ENCODE results near the gene GUCY1A2. TPM values are rescaled to one million over a fixed set of nuclear protein-coding genes. Genes with fewer than 3 reads are reported as not detected.
"Not testable (repeated sequence)": the region's sequence is repeated elsewhere in the genome, so short reads cannot be mapped to it uniquely, and the experiment has no call there.

Gene GUCY1A2
- total and polyA plus RNA-seq, 2 experiments from 2014 or later: 0.15 to 0.54 TPM

DNA sequence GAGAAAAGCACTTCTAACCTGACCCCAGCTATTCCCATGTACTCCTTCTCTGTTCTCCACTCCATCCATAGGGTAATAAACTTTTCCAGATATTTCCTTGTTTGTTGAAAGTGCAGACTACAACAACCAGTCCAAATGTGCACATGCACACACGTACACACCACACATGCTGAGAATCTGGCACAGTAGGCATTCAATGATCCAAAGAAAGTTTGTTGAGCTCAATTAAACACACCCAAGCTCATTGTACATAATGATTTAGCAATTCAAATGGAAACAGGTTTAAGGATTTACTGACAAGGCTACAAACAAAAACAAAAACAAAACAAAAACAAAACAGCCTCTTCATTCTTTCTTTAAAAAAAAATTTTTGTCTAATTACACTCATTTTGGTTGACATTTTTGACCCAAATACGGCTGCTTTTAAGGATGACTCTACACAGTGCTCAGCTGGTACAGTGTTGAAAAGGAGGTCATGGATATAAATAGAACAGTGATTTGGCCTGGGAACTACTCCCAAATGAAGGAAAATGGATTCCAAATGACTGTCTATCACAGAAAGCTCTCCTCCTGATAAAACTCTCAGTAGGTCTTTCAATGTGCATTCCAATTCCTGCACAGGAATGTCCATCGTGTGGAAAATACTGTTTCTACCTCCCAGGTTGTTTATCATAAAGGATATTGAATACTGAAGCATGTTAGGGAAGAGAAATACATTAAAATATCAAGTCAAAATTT, 232.2 kb downstream of the GUCY1A2 start:
- no peaks in the 10 kb centered on the region for H4K20me1 ChIP-seq (ENCODE audit: insufficient read depth)
- DNase-seq: peak; percentile 39
- H3K36me3 ChIP-seq (ENCODE audit: low read depth): no peaks in the 10 kb centered on the region
- 5% methylated on average over 3 of the region's 3 CpGs for WGBS, 2 experiments (ENCODE audit: low coverage in 1 of 2, low lambda C conversion rate in 2 of 2, missing lambda C conversion rate in 2 of 2)
- no peaks in the 10 kb centered on the region for H3K9me2 ChIP-seq (ENCODE audit: insufficient read depth)
- no peaks in the 10 kb centered on the region for H3F3A ChIP-seq (ENCODE audit: insufficient read depth)
- no peak overlapping the region for H3K27ac ChIP-seq
- H3K4me3 ChIP-seq: no peak overlapping the region
- in situ Hi-C loops (cut with MboI): no loop called here
- H2AFZ ChIP-seq: no peak overlapping the region
- H3K9ac ChIP-seq: no peak overlapping the region
- no peak for TF ChIP-seq EZH2 (IDR thresholded peaks at IDR 0.05; ENCODE audit: insufficient read depth, poor library complexity, severe bottlenecking)
- no peak for TF ChIP-seq EZH2phosphoT487 (IDR thresholded peaks at IDR 0.05; ENCODE audit: insufficient read depth, low read depth)
- no peaks in the 10 kb centered on the region for H3K79me2 ChIP-seq (ENCODE audit: insufficient read depth)
- no peaks in the 10 kb centered on the region for H3K9me3 ChIP-seq (ENCODE audit: low read depth)
- 0 out of 2 replicates have a peak, but pooled peaks cover under 1% of the 10 kb centered on the region for H3K27me3 ChIP-seq (replicated peaks; ENCODE audit: insufficient read depth)
- no peaks in the 10 kb centered on the region for H3K4me1 ChIP-seq (ENCODE audit: insufficient read depth)
- H3K4me2 ChIP-seq (ENCODE audit: unreplicated experiment): no peak overlapping the region

DNA sequence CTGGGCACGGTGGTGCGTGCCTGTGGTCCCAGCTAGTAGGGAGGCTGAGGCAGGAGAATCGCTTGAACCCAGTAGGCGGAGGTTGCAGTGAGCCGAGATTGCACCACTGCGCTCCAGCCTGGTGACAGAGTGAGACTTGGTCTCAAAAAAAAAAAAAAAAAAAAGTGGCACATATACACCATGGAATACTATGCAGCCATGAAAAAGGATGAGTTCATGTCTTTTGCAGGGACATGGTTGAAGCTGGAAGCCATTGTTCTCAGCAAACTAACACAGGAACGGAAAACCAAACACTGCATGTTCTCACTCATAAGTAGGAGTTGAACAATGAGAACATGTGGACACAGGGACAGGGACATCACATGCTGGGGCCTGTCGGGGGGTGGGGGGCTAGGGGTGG, 241.0 kb downstream of the GUCY1A2 start:
- 47 to 53% methylated on average over 8 of the region's 8 CpGs for WGBS, 2 experiments (ENCODE audit: low coverage in 1 of 2, low lambda C conversion rate in 2 of 2, missing lambda C conversion rate in 2 of 2)
- H3K9ac ChIP-seq; H4K20me1 ChIP-seq (ENCODE audit: insufficient read depth); H3K9me2 ChIP-seq (ENCODE audit: insufficient read depth); H3K9me3 ChIP-seq (ENCODE audit: low read depth); H3K36me3 ChIP-seq (ENCODE audit: low read depth); H3K27ac ChIP-seq; H3F3A ChIP-seq (ENCODE audit: insufficient read depth); H3K79me2 ChIP-seq (ENCODE audit: insufficient read depth); in situ Hi-C loops (cut with MboI); H3K27me3 ChIP-seq (replicated peaks; ENCODE audit: insufficient read depth); DNase-seq; H3K4me2 ChIP-seq (ENCODE audit: unreplicated experiment); H3K4me3 ChIP-seq; H3K4me1 ChIP-seq (ENCODE audit: insufficient read depth); H2AFZ ChIP-seq: not testable (repeated sequence)

DNA sequence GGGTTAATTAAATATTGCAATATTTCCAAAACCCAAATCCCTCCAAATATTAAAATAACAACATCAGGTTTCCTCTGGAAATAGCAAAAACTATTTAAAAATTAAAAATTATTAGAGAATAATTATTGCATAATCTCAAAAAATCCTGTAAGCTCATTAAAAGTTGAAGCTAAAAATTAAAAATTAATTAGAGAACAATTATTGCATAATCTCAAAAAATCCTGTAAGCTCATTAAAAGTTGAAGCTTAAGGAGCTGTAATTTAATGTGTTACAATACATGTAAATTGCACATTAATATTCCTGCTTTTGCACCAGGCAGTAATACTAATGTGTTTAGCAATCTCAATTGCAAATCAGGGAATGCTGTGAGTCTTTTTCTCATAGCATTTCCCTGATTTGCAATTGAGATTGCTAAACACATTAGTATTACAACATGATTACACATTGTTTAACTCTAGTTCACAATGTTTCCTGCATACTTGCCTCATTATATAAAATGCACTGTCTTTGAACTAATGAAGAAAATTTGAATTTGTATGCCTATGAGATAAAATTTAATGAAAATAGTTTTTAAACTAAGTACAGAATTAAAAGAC, 247.7 kb downstream of the GUCY1A2 start:
- Histone ChIP-seq H2AFZ (no peak overlapping the region), H3K27me3 (replicated peaks; ENCODE audit: insufficient read depth) (0 out of 2 replicates have a peak, but pooled peaks cover 5% of the 10 kb centered on the region), H3K4me1 (ENCODE audit: insufficient read depth) (no peaks in the 10 kb centered on the region), H3K9me3 (ENCODE audit: low read depth) (no peaks in the 10 kb centered on the region), H3F3A (ENCODE audit: insufficient read depth) (no peaks in the 10 kb centered on the region), H3K27ac (no peak overlapping the region), H3K4me2 (ENCODE audit: unreplicated experiment) (no peak overlapping the region), H3K4me3 (no peak overlapping the region), H3K9ac (no peak overlapping the region), H3K79me2 (ENCODE audit: insufficient read depth) (no peaks in the 10 kb centered on the region), H3K9me2 (ENCODE audit: insufficient read depth) (no peaks in the 10 kb centered on the region), H3K36me3 (ENCODE audit: low read depth) (no peaks in the 10 kb centered on the region), H4K20me1 (ENCODE audit: insufficient read depth) (no peaks in the 10 kb centered on the region)
- DNase-seq: peak; percentile 46
- TF ChIP-seq EZH2phosphoT487 (IDR thresholded peaks at IDR 0.05; ENCODE audit: insufficient read depth, low read depth): no peak
- TF ChIP-seq EZH2 (IDR thresholded peaks at IDR 0.05; ENCODE audit: insufficient read depth, poor library complexity, severe bottlenecking): no peak
- in situ Hi-C loops (cut with MboI): no loop called here

DNA sequence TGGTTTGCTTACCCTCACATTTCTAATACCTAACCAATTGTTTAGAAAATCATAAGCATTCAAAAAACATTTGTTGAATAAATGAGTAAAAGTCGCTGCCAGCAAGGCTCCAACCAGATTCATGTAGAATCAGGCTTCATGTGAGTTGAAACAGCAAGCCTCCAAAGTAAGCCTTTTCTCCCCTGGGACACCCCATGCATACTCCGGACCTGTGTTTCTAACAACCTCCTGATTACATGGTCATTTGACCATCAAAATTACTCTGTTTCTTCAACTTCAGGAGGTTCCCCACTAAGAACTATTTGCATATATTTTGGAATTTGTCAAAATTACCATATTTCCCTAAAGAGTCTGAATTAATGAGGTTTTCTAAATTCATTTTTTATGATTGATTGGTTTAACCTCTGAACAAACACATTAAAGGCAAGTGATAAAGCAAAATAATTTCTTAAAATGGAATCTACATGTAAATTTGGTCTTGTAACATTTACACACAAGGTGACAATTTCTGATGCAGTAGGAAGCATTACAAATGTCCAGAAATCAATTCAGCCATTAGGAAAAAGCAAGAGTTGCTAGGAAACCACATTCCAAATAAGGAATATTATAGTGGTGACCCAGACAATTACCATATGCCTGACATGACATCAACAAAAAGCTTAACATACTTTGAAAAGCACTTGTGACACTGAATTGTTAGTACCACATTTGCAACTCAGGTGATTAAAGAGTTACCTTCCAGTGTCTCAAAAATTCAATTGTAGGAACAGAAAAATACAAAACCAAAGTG, 252.6 kb downstream of the GUCY1A2 start:
- no peak overlapping the region for H3K27ac ChIP-seq
- H3K4me2 ChIP-seq (ENCODE audit: unreplicated experiment): no peak overlapping the region
- H3K9me2 ChIP-seq (ENCODE audit: insufficient read depth): no peaks in the 10 kb centered on the region
- H3K9me3 ChIP-seq (ENCODE audit: low read depth): no peaks in the 10 kb centered on the region
- H3K4me3 ChIP-seq: no peak overlapping the region
- no peak for DNase-seq
- no peaks in the 10 kb centered on the region for H3K36me3 ChIP-seq (ENCODE audit: low read depth)
- no peak for TF ChIP-seq EZH2phosphoT487 (IDR thresholded peaks at IDR 0.05; ENCODE audit: insufficient read depth, low read depth)
- TF ChIP-seq EZH2 (IDR thresholded peaks at IDR 0.05; ENCODE audit: insufficient read depth, poor library complexity, severe bottlenecking): no peak
- H3K27me3 ChIP-seq (replicated peaks; ENCODE audit: insufficient read depth): peaks cover 5% of the 10 kb centered on the region; the same call in 1 of the 2 replicates
- no peaks in the 10 kb centered on the region for H3F3A ChIP-seq (ENCODE audit: insufficient read depth)
- H3K9ac ChIP-seq: no peak overlapping the region
- in situ Hi-C loops (cut with MboI): no loop called here
- no peak overlapping the region for H2AFZ ChIP-seq
- no peaks in the 10 kb centered on the region for H3K4me1 ChIP-seq (ENCODE audit: insufficient read depth)
- H4K20me1 ChIP-seq (ENCODE audit: insufficient read depth): no peaks in the 10 kb centered on the region
- no peaks in the 10 kb centered on the region for H3K79me2 ChIP-seq (ENCODE audit: insufficient read depth)
- 37 to 39% methylated on average over 2 of the region's 2 CpGs for WGBS, 2 experiments (ENCODE audit: low coverage in 1 of 2, low lambda C conversion rate in 2 of 2, missing lambda C conversion rate in 2 of 2)

Data from GM23248 (cell line).